ENCODE results near the gene PLA2G15. TPM values are rescaled to one million over a fixed set of nuclear protein-coding genes. Genes with fewer than 3 reads are reported as not detected.
A peak's percentile ranks its signal among the peaks of the same experiment; 100 is the strongest.

The PLA2G15 gene
- total and polyA plus RNA-seq, 12 donors: 6.0 to 37.1 (median 23.2) TPM

- H3K27ac ChIP-seq: peak overlapping the region in 3 of 5 donors; percentile 24 to 67 (median 62)
Measured at GRCh38 chr16:68247400-68247799, 2.2 kb downstream of the PLA2G15 start.

GRCh38 chr16:68247932-68248331, 2.8 kb downstream of the PLA2G15 start:
- intact Hi-C loops (cut with DNase I): no loop called here
- Histone ChIP-seq H3K4me1 (replicated peaks in 1 of 2) (peaks cover 12 to 35% of the 10 kb centered on the region in 2 donors), H3K27me3 (no peaks in the 10 kb centered on the region), H3K27ac (peak overlapping the region in 3 of 5 donors; percentile 24 to 62 (median 57)), H3K36me3 (replicated peaks in 1 of 2) (peaks cover 0 to 23% of the 10 kb centered on the region in 2 donors), H3K9me3 (replicated peaks in 1 of 3) (no peaks in the 10 kb centered on the region), H3K4me3 (no peak overlapping the region)
- no peak for DNase-seq
- no peak for TF ChIP-seq CTCF (IDR thresholded peaks at IDR 0.05)
- TF ChIP-seq POLR2A (IDR thresholded peaks at IDR 0.05): no peak
- 77 to 88% (median 82%) methylated on average over 4 of the region's 4 CpGs for WGBS, 4 donors

More at GRCh38 chr16:68247400-68247799, 2.2 kb downstream of the PLA2G15 start:
- Histone ChIP-seq H3K9me3 (replicated peaks in 1 of 3) (no peaks in the 10 kb centered on the region), H3K27me3 (no peaks in the 10 kb centered on the region), H3K4me3 (no peak overlapping the region), H3K36me3 (replicated peaks in 1 of 2) (peaks cover 0 to 19% of the 10 kb centered on the region in 2 donors), H3K4me1 (replicated peaks in 1 of 2) (peaks cover 12 to 35% of the 10 kb centered on the region in 2 donors)
- intact Hi-C loops (cut with DNase I): no loop called here
- TF ChIP-seq CTCF (IDR thresholded peaks at IDR 0.05) (no peak), POLR2A (IDR thresholded peaks at IDR 0.05) (no peak)
- peak in 2 of 7 donors; percentile 42 to 52 for DNase-seq
- 74 to 88% (median 85%) methylated on average over 1 to 4 of the region's 4 CpGs for WGBS, 4 donors

GRCh38 chr16:68249371-68249770, 4.2 kb downstream of the PLA2G15 start:
- no peak overlapping the region for H3K27ac ChIP-seq
- peaks cover 8 to 34% of the 10 kb centered on the region in 2 donors for H3K4me1 ChIP-seq (replicated peaks in 1 of 2)
- WGBS, 4 donors: 70 to 92% (median 86%) methylated on average over 4 of the region's 4 CpGs
- intact Hi-C loops (cut with DNase I): no loop called here
- H3K27me3 ChIP-seq: no peaks in the 10 kb centered on the region
- no peak for DNase-seq
- peaks cover 0 to 36% of the 10 kb centered on the region in 2 donors for H3K36me3 ChIP-seq (replicated peaks in 1 of 2)
- H3K4me3 ChIP-seq: no peak overlapping the region
- TF ChIP-seq POLR2A (IDR thresholded peaks at IDR 0.05) (no peak), CTCF (IDR thresholded peaks at IDR 0.05) (no peak)
- no peaks in the 10 kb centered on the region for H3K9me3 ChIP-seq (replicated peaks in 1 of 3)

GRCh38 chr16:68250951-68251350, 5.8 kb downstream of the PLA2G15 start:
- Histone ChIP-seq H3K36me3 (replicated peaks in 1 of 2) (peaks cover 0 to 52% of the 10 kb centered on the region in 2 donors), H3K4me1 (replicated peaks in 1 of 2) (peaks cover 5 to 28% of the 10 kb centered on the region in 2 donors), H3K27ac (no peak overlapping the region), H3K9me3 (replicated peaks in 1 of 3) (no peaks in the 10 kb centered on the region), H3K27me3 (no peaks in the 10 kb centered on the region), H3K4me3 (no peak overlapping the region)
- no peak for DNase-seq
- intact Hi-C loops (cut with DNase I): no loop called here
- TF ChIP-seq POLR2A (IDR thresholded peaks at IDR 0.05) (no peak), CTCF (IDR thresholded peaks at IDR 0.05) (no peak)
- 83 to 96% (median 88%) methylated on average over 6 of the region's 6 CpGs for WGBS, 4 donors

Data from adrenal gland (tissue), 12 donors.